ENCODE measurements around the gene PTGFRN. TPM values are rescaled to one million over a fixed set of nuclear protein-coding genes. Genes with fewer than 3 reads are reported as not detected.

Gene PTGFRN
- total and polyA plus RNA-seq, 2 of the 8 experiments (the other 6 are each of a cell fraction or from before 2014, with no cell fraction given), result 13.0 to 32.6 TPM

- DNase-seq (ENCODE audit: low read depth in 1 of 2, low spot score in 2 of 2) (no peak), FAIRE-seq (no peak)
- Histone ChIP-seq H2BK5ac (ENCODE audit: low read depth, low read length) (no peak overlapping the region), H3K4me2 (ENCODE audit: insufficient read depth in 1 of 2, low read depth in 2 of 2, low read length in 2 of 2) (no peak overlapping the region), H3K79me2 (ENCODE audit: control insufficient read depth in 1 of 2, insufficient read depth in 2 of 2, low read length in 2 of 2) (no peaks in the 10 kb centered on the region), H2AFZ (ENCODE audit: low read length) (peak overlapping the region; percentile 60; the same call in 1 of the 2 replicates), H4K20me1 (replicated peaks in 1 of 2; ENCODE audit: control insufficient read depth in 1 of 2, insufficient read depth in 2 of 2, low read length in 2 of 2) (no peaks in the 10 kb centered on the region), H3K9ac (replicated peaks in 1 of 4; ENCODE audit: extremely low read depth in 1 of 4, low read depth in 3 of 4, low read length in 3 of 4) (no peak overlapping the region), H2BK12ac (ENCODE audit: low read depth, low read length) (no peak overlapping the region), H3K23ac (ENCODE audit: insufficient read length) (no peak overlapping the region), H2BK15ac (ENCODE audit: low read length) (no peak overlapping the region), H2AK5ac (ENCODE audit: low read depth, low read length) (no peak overlapping the region), H3K23me2 (ENCODE audit: low read depth, low read length) (no peaks in the 10 kb centered on the region; the same call in 1 of the 2 replicates), H3K4me3 (ENCODE audit: extremely low read depth in 1 of 4, insufficient read depth in 2 of 4, low read depth in 3 of 4, low read length in 4 of 4) (no peak overlapping the region), H3K14ac (ENCODE audit: insufficient read length) (no peak overlapping the region), H3K27me3 (replicated peaks in 1 of 4; ENCODE audit: control insufficient read depth in 3 of 4, extremely low read depth in 1 of 4, insufficient read depth in 3 of 4, low read length in 3 of 4) (no peaks in the 10 kb centered on the region), H2BK120ac (replicated peaks; ENCODE audit: low read depth, low read length) (no peak overlapping the region), H4K8ac (ENCODE audit: extremely low read depth, insufficient read depth, low read length) (no peak overlapping the region; the same call in 1 of the 2 replicates), H4K5ac (ENCODE audit: insufficient read length, low read depth, low read length) (no peak overlapping the region), H3K56ac (replicated peaks; ENCODE audit: insufficient read length, low read depth, low read length) (no peak overlapping the region), H3K9me3 (ENCODE audit: insufficient read depth in 2 of 2, low read depth in 1 of 2, low read length in 1 of 2) (no peaks in the 10 kb centered on the region), H3K79me1 (ENCODE audit: low read depth, low read length) (no peaks in the 10 kb centered on the region), H4K91ac (replicated peaks; ENCODE audit: insufficient read length, low read length) (no peak overlapping the region), H3K27ac (ENCODE audit: low read depth, low read length) (no peak overlapping the region), H3K36me3 (ENCODE audit: control insufficient read depth in 2 of 4, insufficient read depth in 4 of 4, low read length in 3 of 4) (no peaks in the 10 kb centered on the region), H3K4ac (replicated peaks; ENCODE audit: insufficient read length, low read depth, low read length) (no peak overlapping the region), H3K4me1 (replicated peaks in 1 of 4; ENCODE audit: control insufficient read depth in 3 of 4, insufficient read depth in 4 of 4, low read length in 3 of 4) (no peaks in the 10 kb centered on the region), H3K18ac (ENCODE audit: extremely low read depth, low read length) (no peak overlapping the region), H2BK20ac (ENCODE audit: low read length) (no peak overlapping the region)
- ChIA-PET CTCF (ENCODE audit: partially characterized antibody) (interaction anchor here (0.8 to 3.5 kb wide), 7 partner anchors 12 to 137 kb away, joined by 3 to 16 read pairs (median 6); no protein-coding TSS in a partner anchor), POLR2A (ENCODE audit: partially characterized antibody) (no interaction called here)
- 87% methylated on average over 5 of the region's 5 CpGs; no CpG with 5 or more reads in 1 of the 2 experiments for WGBS, 2 experiments (ENCODE audit: extremely low coverage in 1 of 2, insufficient coverage in 1 of 2, insufficient read length in 1 of 2, insufficient replicate concordance in 2 of 2, low coverage in 1 of 2, low lambda C conversion rate in 2 of 2, missing lambda C conversion rate in 1 of 2)
- TF ChIP-seq CHD1 (IDR thresholded peaks at IDR 0.05; ENCODE audit: low read depth, low read length) (no peak), CBX8 (IDR thresholded peaks at IDR 0.05; ENCODE audit: borderline replicate concordance, low read depth, low read length) (no peak)
Measured at GRCh38 chr1:116902027-116902426, 7.7 kb upstream of the PTGFRN start.

Measured in H1 (cell line).